ENCODE measurements around the gene MUS81.

MUS81 gene

DNA sequence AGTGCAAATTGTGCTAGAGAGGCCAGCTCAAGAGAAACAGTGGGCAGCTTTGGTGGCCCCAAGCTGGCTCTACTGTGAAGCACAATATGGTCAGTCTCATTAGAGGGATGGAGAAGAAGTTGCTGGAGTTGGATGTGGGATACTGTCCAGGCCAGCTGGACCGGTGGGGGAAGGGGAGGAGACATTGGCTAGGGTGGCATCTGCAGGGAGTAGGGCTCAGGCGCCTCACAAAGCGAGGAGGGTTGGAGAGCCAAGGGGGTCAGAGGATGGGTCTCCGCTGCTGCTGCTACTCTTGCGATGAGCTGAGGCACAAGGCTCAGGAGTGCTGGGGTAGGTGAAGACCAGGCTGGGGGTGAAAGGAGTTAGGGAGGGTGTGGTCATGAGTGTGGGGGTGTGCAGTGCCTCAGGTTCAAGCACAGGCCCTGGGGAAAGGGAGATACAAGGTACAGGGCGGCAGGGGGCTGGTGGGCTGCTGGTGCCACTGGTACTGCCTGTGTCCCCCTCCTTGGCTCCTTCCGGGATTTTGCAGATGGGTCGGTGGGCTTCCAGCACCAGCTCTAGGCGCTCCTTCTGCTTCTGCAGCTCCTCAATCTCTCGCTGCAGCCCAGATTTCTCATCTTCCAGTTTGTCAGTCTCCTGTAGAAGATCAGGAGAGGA, 32.6 kb downstream of the MUS81 start:
- DNase-seq = no peak

DNA sequence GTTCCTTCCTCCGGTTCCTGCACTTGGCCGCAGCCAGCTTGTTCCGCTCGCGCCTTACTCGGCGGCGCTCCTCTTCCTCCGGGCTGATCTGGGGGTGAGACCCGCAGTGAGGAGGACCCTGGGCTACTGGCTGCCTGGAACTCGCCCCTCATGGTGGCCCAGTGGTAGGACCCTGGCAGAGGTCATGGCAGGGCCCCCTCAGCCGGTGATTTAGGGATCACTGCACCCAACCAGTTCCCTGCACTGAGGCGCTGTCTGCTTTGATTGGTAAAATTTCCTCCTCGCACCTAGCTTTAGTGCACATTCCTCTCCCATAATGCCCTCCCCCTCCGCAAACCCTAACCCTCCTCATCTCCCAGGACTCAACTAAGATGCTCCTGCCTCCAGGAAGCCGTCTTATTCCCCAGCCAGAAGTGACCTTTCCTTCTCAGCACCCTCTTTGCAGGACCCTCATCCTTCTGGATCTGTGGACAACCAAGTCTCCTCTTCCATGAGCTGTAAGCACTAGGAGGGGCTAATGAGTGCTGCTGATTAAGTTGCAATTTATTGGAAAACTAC, 33.9 kb downstream of the MUS81 start:
- DNase-seq = no peak

DNA sequence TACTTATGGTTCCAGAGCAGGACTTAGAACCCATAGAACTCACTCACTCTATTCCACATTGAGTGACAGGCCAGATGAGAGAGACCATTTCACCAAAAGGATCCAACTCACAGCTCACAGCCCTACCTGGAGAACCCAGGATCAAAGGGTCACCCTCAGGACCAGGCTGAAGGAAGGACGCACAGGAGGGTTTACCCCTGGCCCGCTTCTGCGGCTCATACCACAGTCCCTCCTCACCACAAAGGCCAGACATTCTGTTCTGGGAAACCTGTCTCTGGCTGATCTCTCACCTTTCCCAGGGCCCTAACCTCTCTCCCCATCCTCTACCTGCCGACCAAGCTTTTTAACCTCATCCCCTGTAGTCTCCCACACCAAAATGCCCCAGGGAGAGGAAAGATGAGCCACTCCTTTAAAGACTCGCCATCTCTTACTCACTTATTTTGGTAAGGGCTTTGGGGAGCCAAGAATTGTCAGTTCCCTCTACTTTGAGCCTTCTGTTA, 35.3 kb downstream of the MUS81 start:
- no peak for DNase-seq

DNA sequence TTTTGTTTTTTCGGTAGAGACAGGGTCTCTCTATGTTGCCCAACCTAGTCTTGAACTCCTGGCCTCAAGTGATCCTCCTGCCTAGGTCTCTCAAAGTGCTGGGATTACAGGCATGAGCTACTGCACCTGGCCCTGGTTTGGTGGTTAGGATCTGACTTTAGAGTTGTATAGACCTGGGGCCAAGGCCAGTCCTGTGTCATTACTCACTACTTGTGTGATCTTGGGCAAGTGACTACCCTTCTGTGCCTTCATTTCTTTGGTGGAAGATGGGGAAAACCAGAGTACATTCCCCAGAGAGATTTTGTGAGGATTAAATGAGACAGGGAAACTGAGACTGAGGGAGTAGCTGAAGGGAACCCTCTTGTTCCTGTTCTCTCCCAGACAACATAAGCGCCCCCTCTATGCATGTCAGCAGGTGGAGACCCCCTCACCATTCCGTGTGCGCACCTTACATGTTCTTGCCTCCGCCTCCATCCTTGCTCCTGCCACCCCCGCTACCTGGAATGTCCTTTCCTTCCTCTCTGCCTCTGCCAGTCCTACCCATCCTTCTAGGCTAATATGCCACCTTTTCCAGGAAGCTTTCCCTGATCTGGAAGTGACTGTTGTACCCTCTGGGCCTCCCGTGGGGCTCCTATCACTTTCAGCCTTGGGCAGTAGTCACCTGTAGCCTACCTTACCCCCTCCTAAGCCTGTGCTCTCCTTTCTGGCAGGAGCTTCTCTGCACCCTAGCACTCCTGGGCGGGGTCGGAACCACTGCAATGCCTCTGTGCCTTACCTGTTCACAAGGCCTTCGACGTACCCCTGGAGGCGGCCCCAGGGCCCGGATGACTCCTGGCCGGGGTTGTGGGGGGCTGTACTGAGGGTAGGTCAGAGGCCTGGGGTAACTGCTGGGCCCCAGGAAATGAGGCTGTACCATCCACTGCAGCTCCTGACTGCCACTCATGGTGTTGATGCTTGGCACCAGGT, 36.1 kb downstream of the MUS81 start:
- DNase-seq = no peak

DNA sequence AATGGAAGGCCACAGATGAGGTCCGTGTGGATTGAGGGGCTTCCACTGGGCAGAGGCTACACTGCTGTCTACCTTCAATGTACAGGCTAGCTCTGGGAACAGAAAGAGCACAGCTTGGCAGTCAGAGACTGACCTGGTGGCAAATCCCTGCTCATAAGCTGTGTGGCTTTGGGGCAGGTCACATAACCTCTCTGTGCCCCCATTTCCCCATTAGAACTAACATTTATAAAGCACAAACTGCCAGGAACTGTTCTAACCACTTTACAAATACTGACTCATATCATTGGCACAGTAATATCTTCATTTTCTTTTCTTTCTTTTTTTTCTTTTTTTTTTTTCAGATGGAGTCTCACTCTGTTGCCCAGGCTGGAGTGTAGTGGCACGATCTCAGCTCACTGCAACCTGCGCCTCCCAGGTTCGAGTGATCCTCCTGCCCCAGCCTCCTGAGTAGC, 36.8 kb downstream of the MUS81 start:
- DNase-seq = no peak

DNA sequence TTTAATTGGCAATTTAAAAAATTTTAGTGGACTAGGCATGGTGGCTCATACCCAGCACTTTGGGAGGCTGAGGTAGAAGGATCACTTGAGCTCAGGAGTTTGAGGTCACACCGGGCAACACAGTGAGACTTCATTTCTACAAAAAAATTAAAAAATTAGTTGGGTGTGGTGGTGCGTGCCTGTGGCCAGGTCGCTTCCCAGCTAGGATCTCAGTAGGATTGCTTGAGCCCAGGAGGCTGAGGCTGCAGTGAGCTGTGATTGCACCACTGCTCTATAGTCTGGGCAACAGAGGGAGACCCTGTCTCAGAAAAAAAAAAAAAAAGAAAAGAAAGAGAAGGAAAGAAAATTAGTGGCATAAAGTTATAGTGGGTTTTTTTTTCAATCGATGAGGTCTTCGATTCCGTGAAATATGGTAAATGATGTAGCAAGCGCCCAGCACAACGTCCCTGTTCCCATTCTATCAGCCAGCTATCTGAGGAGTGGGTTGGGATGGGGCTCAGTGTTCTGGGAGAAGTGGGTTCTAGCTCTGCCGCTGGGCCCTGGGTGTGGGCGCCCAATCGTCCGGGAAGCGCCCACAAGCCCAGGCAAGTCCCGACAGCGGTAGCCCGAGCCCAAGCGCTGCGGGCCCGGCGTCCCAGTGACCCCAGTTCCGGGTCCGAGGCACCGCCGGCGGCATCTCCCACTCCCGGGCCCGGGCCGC, 38.6 kb downstream of the MUS81 start:
- DNase-seq = no peak

DNA sequence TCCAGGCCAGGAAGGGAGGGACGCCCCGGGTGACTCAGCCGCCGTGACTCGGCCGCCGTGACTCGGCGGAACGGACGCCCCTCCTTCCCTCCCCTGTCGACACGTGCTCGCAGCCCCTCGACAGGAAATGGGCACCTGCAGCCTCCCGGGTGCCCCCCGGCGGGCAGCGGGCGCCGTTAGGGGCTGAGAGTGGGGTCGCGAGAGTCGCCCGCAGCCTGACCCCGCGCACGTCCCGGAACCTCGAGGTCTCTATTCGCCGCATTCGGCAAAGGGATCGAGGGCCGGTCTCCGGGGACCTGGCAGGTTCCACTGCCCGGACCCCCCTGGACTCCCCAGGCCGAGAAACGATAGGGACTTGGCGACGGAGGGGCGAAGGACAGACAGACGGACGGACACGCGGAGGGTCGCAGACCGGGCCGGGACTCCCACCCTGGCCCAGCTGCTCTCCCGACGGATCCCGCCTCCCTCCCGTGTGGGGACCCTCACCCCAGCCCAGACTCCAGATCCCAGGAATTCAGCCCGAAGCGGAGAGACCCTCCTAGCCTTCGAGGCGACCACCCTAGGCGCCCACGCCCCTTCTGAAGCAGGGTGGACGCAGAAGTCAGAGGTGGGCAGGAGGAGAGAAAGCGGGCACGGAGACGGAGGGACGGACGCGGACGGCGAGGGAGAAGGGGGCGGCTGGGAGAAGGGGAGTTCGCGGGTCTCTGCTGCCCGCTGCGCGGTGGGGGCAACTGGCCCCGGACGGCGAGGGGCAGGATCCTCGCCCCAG, 39.3 kb downstream of the MUS81 start:
- no peak for DNase-seq

DNA sequence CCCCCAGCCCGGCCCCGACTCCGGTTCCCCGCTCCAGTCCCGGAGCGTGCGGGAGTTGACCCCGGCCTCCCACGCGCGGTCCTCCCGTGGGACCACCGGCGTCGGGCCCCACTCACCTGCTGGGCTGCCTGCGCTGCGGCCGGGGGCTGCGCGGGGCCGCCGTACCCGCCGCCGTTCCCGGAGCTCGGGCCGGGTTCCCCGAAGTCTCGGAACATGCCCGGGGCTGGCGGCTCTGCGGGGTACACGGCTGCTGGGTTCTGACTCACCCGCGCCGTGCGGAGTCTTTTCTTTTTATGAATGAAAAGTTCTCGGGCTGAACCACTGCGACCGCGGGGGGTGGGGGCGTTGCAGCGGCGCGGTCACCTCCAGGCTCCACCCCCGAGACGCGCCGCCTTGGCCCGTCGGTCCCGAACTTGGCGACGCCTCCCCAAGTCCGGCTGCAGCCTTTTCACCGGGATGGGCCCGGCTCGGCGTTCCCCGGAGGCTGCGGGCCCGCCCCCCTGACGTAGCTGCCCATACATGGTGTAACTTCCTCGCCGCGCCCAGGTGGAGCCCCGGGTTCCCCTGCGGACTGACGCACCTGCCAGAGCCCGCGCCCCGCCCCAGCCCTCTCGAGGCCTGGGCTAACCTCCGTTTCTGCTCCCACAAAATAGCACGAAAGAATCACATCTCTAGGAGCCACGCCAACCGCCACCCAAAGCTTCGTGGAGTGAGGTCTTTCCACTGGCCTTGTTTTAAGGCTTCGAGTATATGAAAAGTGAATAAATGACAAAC, 40.1 kb downstream of the MUS81 start, which contains the start of gene FOSL1:
TSS of gene FOSL1 (minus strand) at position 264 of the 774 bp plus-strand sequence. CDS start at position 215, 49 bp downstream.
- no peak for DNase-seq

DNA sequence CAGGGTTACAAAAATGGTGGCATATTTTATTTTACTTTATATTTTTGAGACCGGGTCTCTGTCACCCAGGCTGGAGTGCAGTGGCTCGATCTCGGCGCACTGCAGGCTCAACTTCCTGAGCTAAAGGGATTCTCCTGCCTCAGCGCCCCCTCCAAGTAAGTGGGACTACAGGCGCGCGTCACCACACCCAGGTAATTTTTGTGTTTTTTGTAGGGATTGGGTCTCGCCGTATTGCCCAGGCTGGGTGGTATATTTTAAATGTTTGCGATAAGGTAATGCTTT, 40.6 kb downstream of the MUS81 start:
- DNase-seq = no peak

DNA sequence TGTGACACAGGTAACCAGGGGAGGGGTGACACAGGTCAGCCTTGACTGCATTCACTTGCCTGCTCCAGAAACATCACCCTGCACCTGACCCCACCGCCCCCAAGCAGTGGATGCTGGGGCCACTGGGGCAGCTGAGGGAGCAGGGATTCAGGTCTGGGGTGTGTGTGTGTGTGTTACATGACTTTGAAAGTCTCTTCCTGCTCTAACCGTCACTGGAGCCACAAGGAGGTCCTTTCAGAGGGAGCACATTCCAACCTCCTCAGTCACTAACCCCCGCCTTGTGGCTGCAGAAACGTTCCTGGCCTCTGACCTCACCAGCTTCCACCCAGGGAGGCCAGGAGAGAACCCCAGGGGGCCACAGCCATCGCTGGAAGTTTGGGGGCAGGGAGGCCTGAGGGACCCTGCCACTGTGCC, 42.8 kb downstream of the MUS81 start:
- no peak for DNase-seq

DNA sequence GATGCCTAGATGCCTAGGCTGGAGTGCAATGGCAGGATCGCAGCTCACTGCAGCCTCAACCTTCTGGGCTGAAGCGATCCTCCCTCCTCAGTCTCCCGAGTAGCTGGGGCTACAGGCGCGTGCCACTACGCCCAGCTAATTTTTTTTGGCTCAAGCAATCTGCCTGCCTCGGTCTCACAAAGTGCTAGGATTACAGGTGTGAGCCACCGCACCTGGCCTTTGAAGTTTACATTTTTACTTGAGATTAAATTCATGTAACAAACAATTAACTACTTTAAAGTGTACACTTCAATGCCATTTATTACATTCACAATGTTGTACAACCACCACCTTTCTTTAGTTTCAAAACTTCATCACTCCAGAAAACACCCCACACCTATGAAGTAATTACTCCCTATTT, 43.5 kb downstream of the MUS81 start:
- DNase-seq = no peak

DNA sequence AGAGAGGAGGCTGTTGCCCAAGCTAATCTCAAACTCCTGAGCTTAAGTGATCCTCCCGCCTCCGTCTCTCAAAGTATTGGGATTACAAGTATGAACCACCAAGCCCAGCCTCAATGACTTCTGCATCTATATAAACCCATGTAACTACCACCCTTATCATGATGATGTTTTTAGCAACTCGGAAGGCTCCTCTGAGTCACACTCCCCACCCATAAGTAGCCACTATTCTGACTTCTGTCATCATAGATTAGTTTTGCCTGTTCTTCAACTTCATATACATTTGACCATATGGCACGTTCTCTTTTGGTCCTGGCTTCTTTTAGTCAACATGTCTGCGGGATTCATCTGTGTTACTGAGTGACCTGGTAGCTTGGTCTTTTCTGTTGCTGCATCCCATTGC, 46.4 kb downstream of the MUS81 start:
- no peak for DNase-seq

DNA sequence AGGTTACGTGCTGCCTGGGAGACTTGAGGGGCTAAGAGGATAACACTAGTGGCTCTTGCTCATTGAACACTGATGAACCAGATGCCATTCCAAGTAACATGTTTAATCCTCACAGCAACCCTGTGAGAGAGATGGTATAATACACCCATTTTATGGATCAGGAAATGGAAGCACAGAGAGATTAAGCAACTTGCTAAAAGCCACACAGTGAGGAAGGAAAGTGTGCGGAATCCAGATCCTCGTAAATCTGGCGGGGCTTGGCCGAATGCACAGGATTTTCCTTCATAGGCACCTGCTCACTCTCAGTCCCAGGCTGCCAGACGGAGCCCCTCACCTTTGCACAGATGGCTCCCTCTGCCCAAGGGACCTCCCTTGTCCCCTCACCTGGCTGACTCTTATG, 47.6 kb downstream of the MUS81 start:
- DNase-seq = no peak

DNA sequence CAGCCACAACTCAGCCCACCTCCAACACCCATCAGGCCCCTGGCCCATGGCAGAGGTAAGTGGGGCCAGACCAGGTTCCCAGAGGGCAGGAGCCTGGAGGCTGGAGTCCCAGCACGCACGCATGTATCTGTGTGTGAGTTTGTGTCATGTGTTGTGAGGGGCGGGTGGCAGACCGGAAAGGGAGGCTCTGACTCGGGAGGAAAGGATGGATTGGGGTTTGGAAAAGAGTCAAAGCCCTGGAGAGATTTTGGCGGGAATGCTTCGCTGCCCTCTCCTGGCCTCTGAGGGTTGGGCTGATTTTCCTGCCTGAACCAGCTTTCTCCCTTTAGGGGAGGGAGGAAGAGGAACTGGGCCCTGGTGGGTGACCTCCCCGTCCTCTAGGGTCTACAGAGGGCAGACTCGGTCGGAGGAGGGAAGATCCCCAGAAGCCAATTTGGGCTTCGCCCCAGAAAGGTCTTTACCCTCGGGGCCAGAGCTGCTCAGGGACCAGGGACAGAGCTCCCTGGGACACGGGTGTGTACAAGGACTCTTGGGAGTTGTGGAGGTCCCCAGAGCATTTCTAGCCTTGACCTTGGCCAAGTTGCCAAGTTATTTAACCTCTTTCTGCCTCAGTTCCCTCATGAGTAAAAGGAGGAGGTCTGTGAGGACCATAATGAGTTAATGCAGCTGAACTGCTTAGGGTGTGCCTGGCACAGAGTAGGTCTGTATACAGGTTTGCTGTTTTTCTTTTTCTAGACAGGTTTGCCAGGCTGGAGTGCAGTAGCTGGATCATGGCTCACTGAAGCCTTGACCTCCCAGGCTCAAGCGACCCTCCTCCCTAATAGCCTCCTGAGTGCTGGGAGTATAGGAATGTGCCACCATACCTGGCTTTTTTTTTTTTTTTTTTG, 51.7 kb downstream of the MUS81 start:
- no peak for DNase-seq

DNA sequence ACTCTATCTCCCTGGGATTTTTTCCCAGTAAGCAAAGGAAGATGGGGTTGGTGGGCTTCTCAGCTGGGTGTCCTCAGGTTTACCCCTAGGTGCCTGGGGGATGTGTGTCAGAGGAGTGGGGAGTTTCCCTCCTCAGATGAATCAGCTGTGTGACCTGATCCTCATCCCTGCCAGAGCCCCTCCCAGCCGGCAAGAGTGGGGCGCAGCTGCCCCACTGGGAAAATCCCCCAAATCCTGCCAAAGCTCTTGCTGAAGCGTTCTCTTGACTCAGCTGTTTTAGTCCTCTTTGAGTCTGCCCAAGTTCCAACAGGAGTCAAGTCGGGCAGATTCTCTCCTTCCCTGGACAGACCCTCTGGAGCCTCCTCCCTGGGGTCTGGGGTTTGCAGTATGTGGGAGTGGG, 52.6 kb downstream of the MUS81 start:
- DNase-seq = no peak

DNA sequence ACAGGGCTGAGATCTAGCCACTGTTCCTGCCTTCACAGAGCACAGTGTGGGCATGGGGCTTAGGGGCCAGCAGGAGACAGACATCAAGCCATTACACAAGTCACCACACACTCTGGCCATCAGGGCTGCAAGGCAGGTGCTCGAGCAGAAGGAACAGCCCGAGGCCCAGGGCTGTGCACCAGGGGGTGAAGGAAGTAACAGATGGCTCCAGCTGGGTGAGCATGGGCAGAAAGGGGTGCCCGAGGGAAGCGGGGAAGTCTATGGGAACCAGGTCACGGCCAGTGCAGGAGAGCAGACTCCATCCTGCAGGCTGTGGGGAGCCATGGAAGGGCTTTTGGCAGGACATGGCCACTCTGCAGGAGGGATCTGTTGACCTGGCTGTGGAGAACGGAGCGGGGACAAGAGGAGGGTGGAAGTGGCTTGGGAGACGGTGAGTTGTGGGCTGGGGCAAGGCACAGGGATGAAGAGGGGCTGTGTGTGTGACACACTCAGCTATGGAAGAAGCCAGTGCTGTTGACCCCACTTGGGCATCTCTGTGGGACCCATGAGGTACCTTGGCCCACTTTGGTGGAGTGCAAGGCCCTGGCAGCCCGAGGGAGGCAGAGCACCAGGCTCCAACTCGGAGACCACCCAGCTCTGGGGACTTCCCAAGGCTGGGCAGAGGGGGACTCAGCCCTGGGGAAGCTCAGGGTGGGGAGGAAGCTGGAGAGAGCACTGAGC, 55.0 kb downstream of the MUS81 start:
- DNase-seq = no peak

DNA sequence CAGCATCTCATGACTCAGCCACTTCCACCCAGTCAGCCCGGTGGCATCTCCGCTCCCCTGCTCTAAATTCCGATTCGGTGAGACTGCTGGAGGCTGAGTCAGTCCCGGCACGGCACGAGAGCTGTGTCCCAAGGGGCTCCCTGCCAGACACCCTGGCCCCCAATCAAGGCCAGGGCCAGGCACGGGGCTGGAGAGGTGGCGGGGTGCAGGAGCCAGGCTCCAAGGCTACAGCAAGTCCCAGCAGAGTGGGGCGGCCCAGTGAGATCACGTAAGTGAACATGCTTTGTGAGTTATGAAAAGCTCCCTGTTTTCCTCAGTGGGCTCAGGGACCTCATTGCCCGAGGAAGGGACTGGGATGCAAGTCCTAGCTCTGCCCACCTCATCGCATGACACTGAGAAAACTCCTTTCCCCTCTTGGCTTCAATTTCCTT, 55.6 kb downstream of the MUS81 start:
- no peak for DNase-seq

Data from NCI-H2081 treated with DMSO at 0.1 percent for 48 hours (cell line).